HG02759 (cell line): ENCODE data around the gene TRIM58.

ENCODE experiments used
- ATAC-seq: cut with Tn5 transposase; IDR thresholded peaks from one replicate; pipeline ENCODE4 v1.9.1; 2021; ENCODE audit warnings: mild to moderate bottlenecking, moderate library complexity; ENCODE audit not compliant: unreplicated experiment

Gene TRIM58

GRCh38 chr1:247884797-247885413, 27.9 kb downstream of the TRIM58 start:
- no peak for ATAC-seq

- no peak for ATAC-seq
Observed at GRCh38 chr1:247895163-247895637, 38.2 kb downstream of the TRIM58 start, which contains the start of gene OR2W3. TSS of gene OR2W3 (plus strand) at chr1:247895587. CDS start at chr1:247895587, 0 bp downstream.

GRCh38 chr1:247895976-247896375, 39.0 kb downstream of the TRIM58 start:
- ATAC-seq: no peak

GRCh38 chr1:247904122-247904521, 47.1 kb downstream of the TRIM58 start:
- ATAC-seq: no peak

GRCh38 chr1:247905181-247905580, 48.2 kb downstream of the TRIM58 start:
- ATAC-seq: no peak

GRCh38 chr1:247905910-247906503, 49.0 kb downstream of the TRIM58 start:
- ATAC-seq: no peak

- no peak for ATAC-seq
Observed at GRCh38 chr1:247906504-247907047, 49.6 kb downstream of the TRIM58 start.

GRCh38 chr1:247908766-247909165, 51.8 kb downstream of the TRIM58 start:
- no peak for ATAC-seq

GRCh38 chr1:247913786-247914185, 56.8 kb downstream of the TRIM58 start:
- ATAC-seq: no peak

- ATAC-seq: no peak
Observed at GRCh38 chr1:247914941-247915662, 58.1 kb downstream of the TRIM58 start.

GRCh38 chr1:247919952-247920351, 63.0 kb downstream of the TRIM58 start, which contains the start of gene OR2T8:
TSS of gene OR2T8 (plus strand) at chr1:247920252. CDS start at chr1:247921018, 766 bp downstream.
- no peak for ATAC-seq

- no peak for ATAC-seq
Observed at GRCh38 chr1:247923941-247924340, 67.0 kb downstream of the TRIM58 start.

GRCh38 chr1:247924868-247925267, 67.9 kb downstream of the TRIM58 start, which contains the start of gene OR2AJ1:
TSS of gene OR2AJ1 (plus strand) at chr1:247924889. CDS start at chr1:247933769, 8,880 bp downstream.
- ATAC-seq: no peak
